ENCODE data around the gene SCCPDH. TPM values are rescaled to one million over a fixed set of nuclear protein-coding genes. Genes with fewer than 3 reads are reported as not detected.

Gene SCCPDH
- total RNA-seq, 1 experiment from 2014 or later = 10.9 TPM

GRCh38 chr1:246784621-246785493 lies 60.6 kb downstream of the SCCPDH start (continued):
- TF ChIP-seq, protein P1, sequence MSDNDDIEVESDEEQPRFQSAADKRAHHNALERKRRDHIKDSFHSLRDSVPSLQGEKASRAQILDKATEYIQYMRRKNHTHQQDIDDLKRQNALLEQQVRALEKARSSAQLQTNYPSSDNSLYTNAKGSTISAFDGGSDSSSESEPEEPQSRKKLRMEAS (CRISPR knock-in tag; IDR thresholded peaks at IDR 0.05) = no peak
- TF ChIP-seq ZNF121 (CRISPR knock-in tag; IDR thresholded peaks at IDR 0.05) (no peak), HMGA2 (CRISPR knock-in tag; IDR thresholded peaks at IDR 0.05) (no peak), NFYB (CRISPR knock-in tag; conservative IDR thresholded peaks at IDR 0.05; ENCODE audit: low read depth) (no peak)
- TF ChIP-seq, protein P2, sequence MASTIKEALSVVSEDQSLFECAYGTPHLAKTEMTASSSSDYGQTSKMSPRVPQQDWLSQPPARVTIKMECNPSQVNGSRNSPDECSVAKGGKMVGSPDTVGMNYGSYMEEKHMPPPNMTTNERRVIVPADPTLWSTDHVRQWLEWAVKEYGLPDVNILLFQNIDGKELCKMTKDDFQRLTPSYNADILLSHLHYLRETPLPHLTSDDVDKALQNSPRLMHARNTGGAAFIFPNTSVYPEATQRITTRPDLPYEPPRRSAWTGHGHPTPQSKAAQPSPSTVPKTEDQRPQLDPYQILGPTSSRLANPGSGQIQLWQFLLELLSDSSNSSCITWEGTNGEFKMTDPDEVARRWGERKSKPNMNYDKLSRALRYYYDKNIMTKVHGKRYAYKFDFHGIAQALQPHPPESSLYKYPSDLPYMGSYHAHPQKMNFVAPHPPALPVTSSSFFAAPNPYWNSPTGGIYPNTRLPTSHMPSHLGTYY (CRISPR knock-in tag; IDR thresholded peaks at IDR 0.05) = no peak

GRCh38 chr1:246785494-246786111 lies 61.4 kb downstream of the SCCPDH start:
- H3K9me3 Mint-ChIP-seq = no peaks in the 10 kb centered on the region
- H3K36me3 Mint-ChIP-seq = no peaks in the 10 kb centered on the region
- ChIA-PET CTCF (interaction anchor here (1.2 kb wide), 1 partner anchor 10 kb away, joined by 4 read pairs; no protein-coding TSS in a partner anchor), POLR2A (interaction anchor here (0.6 kb wide), 1 partner anchor 992 kb away, joined by 3 read pairs; no protein-coding TSS in a partner anchor)
- no peak for ATAC-seq
- H3K27me3 Mint-ChIP-seq (ENCODE audit: low read depth) = peaks cover 7% of the 10 kb centered on the region; the same call in 1 of the 2 replicates
- TF ChIP-seq, protein P3, sequence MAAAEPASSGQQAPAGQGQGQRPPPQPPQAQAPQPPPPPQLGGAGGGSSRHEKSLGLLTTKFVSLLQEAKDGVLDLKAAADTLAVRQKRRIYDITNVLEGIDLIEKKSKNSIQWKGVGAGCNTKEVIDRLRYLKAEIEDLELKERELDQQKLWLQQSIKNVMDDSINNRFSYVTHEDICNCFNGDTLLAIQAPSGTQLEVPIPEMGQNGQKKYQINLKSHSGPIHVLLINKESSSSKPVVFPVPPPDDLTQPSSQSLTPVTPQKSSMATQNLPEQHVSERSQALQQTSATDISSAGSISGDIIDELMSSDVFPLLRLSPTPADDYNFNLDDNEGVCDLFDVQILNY (CRISPR knock-in tag; IDR thresholded peaks at IDR 0.05) = no peak
- TF ChIP-seq TEAD1 (CRISPR knock-in tag; IDR thresholded peaks at IDR 0.05) (no peak), ZNF263 (CRISPR knock-in tag; IDR thresholded peaks at IDR 0.05; ENCODE audit: low read depth) (no peak)
- H3K27ac Mint-ChIP-seq = no peak overlapping the region
- H3K4me3 Mint-ChIP-seq = no peak overlapping the region
- peaks cover 26% of the 10 kb centered on the region for H3K4me1 Mint-ChIP-seq
- no peak for DNase-seq (ENCODE audit: low spot score)

GRCh38 chr1:246786606-246787238 lies 62.5 kb downstream of the SCCPDH start:
- no peak for DNase-seq (ENCODE audit: low spot score)
- no peaks in the 10 kb centered on the region for H3K9me3 Mint-ChIP-seq
- no peak overlapping the region for H3K4me3 Mint-ChIP-seq
- peaks cover 21% of the 10 kb centered on the region for H3K4me1 Mint-ChIP-seq
- no peaks in the 10 kb centered on the region for H3K36me3 Mint-ChIP-seq
- ATAC-seq = no peak
- peaks cover 7% of the 10 kb centered on the region; the same call in 1 of the 2 replicates for H3K27me3 Mint-ChIP-seq (ENCODE audit: low read depth)
- ChIA-PET POLR2A (no interaction called here), CTCF (no interaction called here)
- H3K27ac Mint-ChIP-seq = no peak overlapping the region
- TF ChIP-seq EMX1 (CRISPR knock-in tag; IDR thresholded peaks at IDR 0.05) (no peak), JUN (CRISPR knock-in tag; IDR thresholded peaks at IDR 0.05) (no peak), RORB (CRISPR knock-in tag; IDR thresholded peaks at IDR 0.05) (no peak), ETV6 (CRISPR knock-in tag; IDR thresholded peaks at IDR 0.05) (no peak), NR2C2 (CRISPR knock-in tag; IDR thresholded peaks at IDR 0.05) (no peak), FOXK1 (CRISPR knock-in tag; IDR thresholded peaks at IDR 0.05) (no peak), RELA (CRISPR knock-in tag; IDR thresholded peaks at IDR 0.05; ENCODE audit: borderline replicate concordance) (no peak), ZNF423 (CRISPR knock-in tag; IDR thresholded peaks at IDR 0.05) (no peak), TCF7 (CRISPR knock-in tag; IDR thresholded peaks at IDR 0.05; ENCODE audit: low read depth) (no peak), TP53 (CRISPR knock-in tag; IDR thresholded peaks at IDR 0.05) (no peak), JAZF1 (CRISPR knock-in tag; IDR thresholded peaks at IDR 0.05) (no peak), NR1H2 (CRISPR knock-in tag; IDR thresholded peaks at IDR 0.05) (no peak)
- TF ChIP-seq, protein P4, sequence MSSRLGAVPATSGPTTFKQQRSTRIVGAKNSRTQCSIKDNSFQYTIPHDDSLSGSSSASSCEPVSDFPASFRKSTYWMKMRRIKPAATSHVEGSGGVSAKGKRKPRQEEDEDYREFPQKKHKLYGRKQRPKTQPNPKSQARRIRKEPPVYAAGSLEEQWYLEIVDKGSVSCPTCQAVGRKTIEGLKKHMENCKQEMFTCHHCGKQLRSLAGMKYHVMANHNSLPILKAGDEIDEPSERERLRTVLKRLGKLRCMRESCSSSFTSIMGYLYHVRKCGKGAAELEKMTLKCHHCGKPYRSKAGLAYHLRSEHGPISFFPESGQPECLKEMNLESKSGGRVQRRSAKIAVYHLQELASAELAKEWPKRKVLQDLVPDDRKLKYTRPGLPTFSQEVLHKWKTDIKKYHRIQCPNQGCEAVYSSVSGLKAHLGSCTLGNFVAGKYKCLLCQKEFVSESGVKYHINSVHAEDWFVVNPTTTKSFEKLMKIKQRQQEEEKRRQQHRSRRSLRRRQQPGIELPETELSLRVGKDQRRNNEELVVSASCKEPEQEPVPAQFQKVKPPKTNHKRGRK (CRISPR knock-in tag; IDR thresholded peaks at IDR 0.05; ENCODE audit: borderline replicate concordance) = no peak
- TF ChIP-seq, protein P1 (CRISPR knock-in tag; IDR thresholded peaks at IDR 0.05) = no peak
- TF ChIP-seq, protein P5, sequence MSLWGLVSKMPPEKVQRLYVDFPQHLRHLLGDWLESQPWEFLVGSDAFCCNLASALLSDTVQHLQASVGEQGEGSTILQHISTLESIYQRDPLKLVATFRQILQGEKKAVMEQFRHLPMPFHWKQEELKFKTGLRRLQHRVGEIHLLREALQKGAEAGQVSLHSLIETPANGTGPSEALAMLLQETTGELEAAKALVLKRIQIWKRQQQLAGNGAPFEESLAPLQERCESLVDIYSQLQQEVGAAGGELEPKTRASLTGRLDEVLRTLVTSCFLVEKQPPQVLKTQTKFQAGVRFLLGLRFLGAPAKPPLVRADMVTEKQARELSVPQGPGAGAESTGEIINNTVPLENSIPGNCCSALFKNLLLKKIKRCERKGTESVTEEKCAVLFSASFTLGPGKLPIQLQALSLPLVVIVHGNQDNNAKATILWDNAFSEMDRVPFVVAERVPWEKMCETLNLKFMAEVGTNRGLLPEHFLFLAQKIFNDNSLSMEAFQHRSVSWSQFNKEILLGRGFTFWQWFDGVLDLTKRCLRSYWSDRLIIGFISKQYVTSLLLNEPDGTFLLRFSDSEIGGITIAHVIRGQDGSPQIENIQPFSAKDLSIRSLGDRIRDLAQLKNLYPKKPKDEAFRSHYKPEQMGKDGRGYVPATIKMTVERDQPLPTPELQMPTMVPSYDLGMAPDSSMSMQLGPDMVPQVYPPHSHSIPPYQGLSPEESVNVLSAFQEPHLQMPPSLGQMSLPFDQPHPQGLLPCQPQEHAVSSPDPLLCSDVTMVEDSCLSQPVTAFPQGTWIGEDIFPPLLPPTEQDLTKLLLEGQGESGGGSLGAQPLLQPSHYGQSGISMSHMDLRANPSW (CRISPR knock-in tag; conservative IDR thresholded peaks at IDR 0.05; ENCODE audit: low read depth) = no peak
- TF ChIP-seq, protein P6, sequence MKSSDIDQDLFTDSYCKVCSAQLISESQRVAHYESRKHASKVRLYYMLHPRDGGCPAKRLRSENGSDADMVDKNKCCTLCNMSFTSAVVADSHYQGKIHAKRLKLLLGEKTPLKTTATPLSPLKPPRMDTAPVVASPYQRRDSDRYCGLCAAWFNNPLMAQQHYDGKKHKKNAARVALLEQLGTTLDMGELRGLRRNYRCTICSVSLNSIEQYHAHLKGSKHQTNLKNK (CRISPR knock-in tag; IDR thresholded peaks at IDR 0.05) = no peak

Data from WTC11 (cell line).